ENCODE data around the gene TMUB2.

- TF ChIP-seq POLR2A (IDR thresholded peaks at IDR 0.05), result no peak
- TF ChIP-seq CTCF (IDR thresholded peaks at IDR 0.05), result no peak
Observed at GRCh38 chr17:44183024-44183423, 3.7 kb upstream of the TMUB2 start.

Measured in upper lobe of left lung (tissue), 4 donors.